ENCODE results near the gene CYP2U1. TPM values are rescaled to one million over a fixed set of nuclear protein-coding genes. Genes with fewer than 3 reads are reported as not detected.
A peak's percentile ranks its signal among the peaks of the same experiment; 100 is the strongest.

The CYP2U1 gene
- total RNA-seq, 2 experiments from 2014 or later, result 5.6 to 11.8 TPM

DNA sequence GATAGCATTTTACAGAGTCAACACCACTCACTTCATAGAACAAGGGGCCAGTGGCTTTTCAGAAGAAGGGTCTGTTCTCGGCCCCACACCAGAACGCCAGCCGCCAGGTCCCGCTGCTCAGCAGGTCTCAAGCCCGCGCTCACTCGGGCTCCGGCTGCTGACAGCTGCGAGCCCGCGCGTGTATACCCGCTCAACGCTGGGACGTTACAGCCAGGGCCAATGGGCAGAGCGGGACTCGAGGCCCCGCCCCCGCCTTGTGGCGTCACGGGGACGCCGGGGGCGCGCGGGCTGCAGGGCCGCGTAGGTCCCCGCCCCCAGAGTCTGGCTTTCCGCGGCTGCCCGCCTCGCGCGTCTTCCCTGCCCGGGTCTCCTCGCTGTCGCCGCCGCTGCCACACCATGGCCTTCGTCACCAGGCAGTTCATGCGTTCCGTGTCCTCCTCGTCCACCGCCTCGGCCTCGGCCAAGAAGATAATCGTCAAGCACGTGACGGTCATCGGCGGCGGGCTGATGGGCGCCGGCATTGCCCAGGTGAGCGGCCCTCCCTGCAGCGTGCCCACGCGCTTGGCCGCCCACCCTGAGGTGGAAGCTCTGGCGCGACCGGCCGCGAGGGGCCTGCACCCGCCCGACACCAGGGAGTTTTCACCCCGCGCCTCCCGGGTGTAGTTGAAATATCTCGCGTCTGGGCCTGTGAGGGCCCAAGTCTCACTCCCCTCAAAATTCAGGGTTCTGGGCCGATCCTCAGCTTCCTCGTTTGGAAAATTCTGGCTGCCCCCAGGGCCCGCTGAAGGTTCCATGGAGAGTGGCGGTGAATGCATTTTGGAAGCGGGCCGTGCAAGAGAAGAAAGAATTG lies 58.4 kb downstream of the CYP2U1 start, which contains the start of gene HADH:
HADH (plus strand) TSS at position 353 of the 850 bp plus-strand sequence; CDS start at position 397, 44 bp downstream.
- H3K4me1 ChIP-seq (ENCODE audit: insufficient read depth, low read length, poor library complexity, severe bottlenecking), result peaks cover 46% of the 10 kb centered on the region
- peak within 1 kb of the TSS; percentile 97 for H3K4me2 ChIP-seq (ENCODE audit: low read length)
- H3K4me3 ChIP-seq (ENCODE audit: low read depth, low read length, poor library complexity, severe bottlenecking), result peak within 1 kb of the TSS; percentile 99
- POLR2A ChIA-PET, result interaction anchor here (0.6 to 2.7 kb wide), 10 partner anchors 10 to 1572 kb away, joined by 3 to 10 read pairs (median 4); no protein-coding TSS in a partner anchor
- peak; percentile 96 for DNase-seq (ENCODE audit: low spot score)
- peak within 1 kb of the TSS; percentile 63 for H3K27ac ChIP-seq (ENCODE audit: low read depth, low read length, poor library complexity, severe bottlenecking)
- CTCF ChIA-PET (ENCODE audit: unreplicated experiment), result no interaction called here
- H3K79me2 ChIP-seq (ENCODE audit: insufficient read depth, low read depth, low read length), result peaks cover 50% of the 10 kb centered on the region
- TF ChIP-seq CTCF (conservative IDR thresholded peaks at IDR 0.05; ENCODE audit: low read length) (no peak), EZH2phosphoT487 (IDR thresholded peaks at IDR 0.05; ENCODE audit: borderline replicate concordance, low read depth, low read length) (no peak)
- peaks cover 33% of the 10 kb centered on the region for H4K20me1 ChIP-seq (ENCODE audit: insufficient read depth, low read length)
- no TSS peak for BruUV-seq (replicated peaks)
- H2AFZ ChIP-seq (ENCODE audit: low read length), result peak within 1 kb of the TSS; percentile 96
- H3K9me3 ChIP-seq (ENCODE audit: low read length), result no peaks in the 10 kb centered on the region
- H3K9me2 ChIP-seq (ENCODE audit: insufficient read depth, low read length), result no peaks in the 10 kb centered on the region
- intact Hi-C loops (cut with micrococcal nuclease; ENCODE audit: unreplicated experiment), result loop anchor here (2.0 kb wide), 3 partner anchors 45 to 269 kb away; partner anchors contain the start of gene PAPSS1
- H3K36me3 ChIP-seq (ENCODE audit: insufficient read depth, low read length), result peaks cover under 1% of the 10 kb centered on the region; the same call in 1 of the 2 replicates

DNA sequence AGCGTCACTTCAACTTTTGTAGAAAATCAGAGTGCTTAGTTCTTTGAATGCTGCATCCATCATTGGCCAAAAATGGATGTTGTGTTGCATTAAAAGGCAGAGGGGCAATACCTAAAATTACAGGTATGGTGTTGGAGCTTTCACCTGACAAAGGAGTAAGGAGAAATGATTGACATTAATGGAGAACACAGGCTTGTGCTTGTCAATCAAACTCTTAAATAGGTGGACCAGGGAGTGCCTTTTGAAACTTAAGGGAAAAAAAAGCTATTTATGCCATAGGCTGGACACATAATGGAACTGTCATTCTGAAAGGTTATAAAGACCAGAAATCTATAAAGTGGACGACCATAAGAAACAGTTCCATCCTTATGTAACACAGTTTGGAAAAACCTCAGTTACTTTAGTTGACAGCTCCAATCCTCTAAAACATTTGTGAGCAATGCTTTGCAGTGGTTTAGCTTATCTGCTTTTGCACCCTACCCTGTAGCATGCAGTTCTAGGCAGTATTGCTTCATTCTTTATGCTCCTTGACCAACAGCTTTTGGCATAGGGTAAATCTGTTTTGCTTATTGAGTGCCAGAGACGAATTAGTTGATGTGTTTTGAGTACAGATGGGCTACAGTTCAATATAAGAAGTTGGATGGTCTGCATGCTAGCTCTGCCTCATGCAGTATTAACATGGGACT lies 60.7 kb downstream of the CYP2U1 start:
- Histone ChIP-seq H3K4me1 (ENCODE audit: insufficient read depth, low read length, poor library complexity, severe bottlenecking) (peaks cover 54% of the 10 kb centered on the region), H3K9me3 (ENCODE audit: low read length) (no peaks in the 10 kb centered on the region), H2AFZ (ENCODE audit: low read length) (no peak overlapping the region), H3K4me2 (ENCODE audit: low read length) (peak overlapping the region; percentile 97), H3K79me2 (ENCODE audit: insufficient read depth, low read depth, low read length) (peaks cover 73% of the 10 kb centered on the region), H4K20me1 (ENCODE audit: insufficient read depth, low read length) (peaks cover 46% of the 10 kb centered on the region), H3K27ac (ENCODE audit: low read depth, low read length, poor library complexity, severe bottlenecking) (peak overlapping the region; percentile 14), H3K36me3 (ENCODE audit: insufficient read depth, low read length) (peaks cover 24% of the 10 kb centered on the region), H3K4me3 (ENCODE audit: low read depth, low read length, poor library complexity, severe bottlenecking) (peak overlapping the region; percentile 99), H3K9me2 (ENCODE audit: insufficient read depth, low read length) (no peaks in the 10 kb centered on the region)
- DNase-seq (ENCODE audit: low spot score), result peak; percentile 9
- CTCF ChIA-PET (ENCODE audit: unreplicated experiment), result interaction anchor here (0.6 kb wide), 1 partner anchor 158 kb away, joined by 3 read pairs; no protein-coding TSS in a partner anchor
- POLR2A ChIA-PET, result interaction anchor here (0.6 to 2.7 kb wide), 13 partner anchors 8 to 690 kb away, joined by 3 to 10 read pairs (median 4); partner anchors contain the start of genes CYP2U1 and PAPSS1
- TF ChIP-seq CTCF (conservative IDR thresholded peaks at IDR 0.05; ENCODE audit: low read length) (no peak), EZH2phosphoT487 (IDR thresholded peaks at IDR 0.05; ENCODE audit: borderline replicate concordance, low read depth, low read length) (no peak)
- intact Hi-C loops (cut with micrococcal nuclease; ENCODE audit: unreplicated experiment), result loop anchor here (2.0 kb wide), 2 partner anchors 175 to 271 kb away; partner anchors contain the start of gene PAPSS1
- BruUV-seq (replicated peaks), result no TSS peak

Data from OCI-LY7 (cell line).